Measurements from ENCODE around the gene TMEM247. TPM values are rescaled to one million over a fixed set of nuclear protein-coding genes. Genes with fewer than 3 reads are reported as not detected.

The TMEM247 gene
- total RNA-seq, 3 donors from 2014 or later (not counting 1 experiment from before 2014, with no cell fraction given), result not detected

GRCh38 chr2:46495231-46496030, 16.1 kb downstream of the TMEM247 start:
- Histone ChIP-seq H3K4me1 (ENCODE audit: control insufficient read depth, insufficient read depth, low read length) (peaks cover 19% of the 10 kb centered on the region), H3K4me3 (ENCODE audit: low read length) (no peak overlapping the region), H3K9me3 (ENCODE audit: control insufficient read depth, insufficient read depth, low read length) (no peaks in the 10 kb centered on the region), H3K36me3 (ENCODE audit: control insufficient read depth, insufficient read depth, low read length) (no peaks in the 10 kb centered on the region), H3K27ac (ENCODE audit: low read length) (no peak overlapping the region), H3K27me3 (ENCODE audit: control insufficient read depth, insufficient read depth, low read length) (no peaks in the 10 kb centered on the region)
- peaks cover 0 to 3% of the 10 kb centered on the region in 2 donors for H3K27me3 Mint-ChIP-seq (ENCODE audit: low read depth in 2 of 2)
- TF ChIP-seq CTCF (IDR thresholded peaks at IDR 0.05), result no peak
- H3K4me1 Mint-ChIP-seq, result peaks cover 19 to 30% of the 10 kb centered on the region in 2 donors
- ATAC-seq, result no peak
- no peaks in the 10 kb centered on the region for H3K36me3 Mint-ChIP-seq
- DNase-seq, result no peak
- H3K27ac Mint-ChIP-seq, result peak overlapping the region in 1 of 2 donors; percentile 70
- 88% methylated on average over 9 of the region's 9 CpGs for WGBS (ENCODE audit: insufficient coverage)
- intact Hi-C loops (cut with micrococcal nuclease), result no loop called here
- no peak overlapping the region for H3K4me3 Mint-ChIP-seq
- H3K9me3 Mint-ChIP-seq, result no peaks in the 10 kb centered on the region

DNA sequence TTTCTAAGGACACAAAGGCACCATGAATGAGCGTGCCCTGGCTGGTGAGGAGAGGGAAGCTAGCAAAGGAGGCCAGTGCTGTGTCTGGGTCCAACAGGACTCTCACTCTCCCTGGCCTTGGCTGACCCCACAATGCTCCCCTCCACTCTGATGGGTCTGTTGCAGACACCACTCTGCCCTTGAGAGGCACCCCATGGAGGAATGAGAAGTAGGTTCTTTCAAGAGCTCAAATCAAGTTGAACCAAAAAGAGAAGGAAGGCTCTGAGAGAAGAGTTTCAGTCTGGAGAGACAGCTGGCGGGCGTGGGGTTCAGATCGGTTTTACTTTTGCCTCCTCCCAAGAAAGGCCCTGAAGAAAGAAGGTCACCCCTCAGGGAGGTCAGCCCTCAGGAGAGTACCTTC, 18.4 kb downstream of the TMEM247 start:
- H3K36me3 ChIP-seq (ENCODE audit: control insufficient read depth, insufficient read depth, low read length), result no peaks in the 10 kb centered on the region
- ATAC-seq (no peak), DNase-seq (no peak)
- Mint-ChIP-seq H3K27ac (peak overlapping the region in 1 of 2 donors; percentile 94), H3K9me3 (no peaks in the 10 kb centered on the region), H3K4me1 (peaks cover 19 to 24% of the 10 kb centered on the region in 2 donors), H3K36me3 (no peaks in the 10 kb centered on the region), H3K4me3 (peak overlapping the region; percentile 25), H3K27me3 (ENCODE audit: low read depth in 2 of 2) (peaks cover 0 to 3% of the 10 kb centered on the region in 2 donors)
- H3K27me3 ChIP-seq (ENCODE audit: control insufficient read depth, insufficient read depth, low read length), result no peaks in the 10 kb centered on the region
- TF ChIP-seq CTCF (IDR thresholded peaks at IDR 0.05), result no peak
- intact Hi-C loops (cut with micrococcal nuclease), result no loop called here
- peaks cover 19% of the 10 kb centered on the region for H3K4me1 ChIP-seq (ENCODE audit: control insufficient read depth, insufficient read depth, low read length)
- WGBS (ENCODE audit: insufficient coverage), result 82% methylated on average over 4 of the region's 4 CpGs
- no peaks in the 10 kb centered on the region for H3K9me3 ChIP-seq (ENCODE audit: control insufficient read depth, insufficient read depth, low read length)
- H3K4me3 ChIP-seq (ENCODE audit: low read length), result no peak overlapping the region
- H3K27ac ChIP-seq (ENCODE audit: low read length), result no peak overlapping the region

DNA sequence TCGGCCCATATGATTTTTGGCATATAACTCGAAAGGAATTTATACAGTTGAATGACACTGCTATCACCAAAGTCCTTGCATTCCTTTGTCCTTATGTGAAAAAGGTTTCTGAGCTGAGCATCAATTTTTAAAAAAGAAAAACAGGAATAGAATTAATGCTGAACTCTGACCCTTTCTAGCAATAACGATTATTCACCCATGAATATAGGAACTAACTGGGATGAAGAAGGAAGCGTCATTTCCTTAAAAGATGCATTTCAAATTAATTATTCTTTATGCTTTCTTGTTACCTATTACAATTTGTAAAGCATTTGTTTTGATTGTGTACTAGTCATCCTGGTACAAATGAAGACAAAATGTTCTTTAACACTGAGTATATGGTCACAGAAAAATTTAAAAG, 19.3 kb downstream of the TMEM247 start:
- peak overlapping the region; percentile 82 for H3K4me3 Mint-ChIP-seq
- no peak for TF ChIP-seq CTCF (IDR thresholded peaks at IDR 0.05)
- ATAC-seq, result no peak
- WGBS (ENCODE audit: insufficient coverage), result 94% methylated on average over 2 of the region's 4 CpGs
- no peak overlapping the region for H3K4me3 ChIP-seq (ENCODE audit: low read length)
- H3K36me3 ChIP-seq (ENCODE audit: control insufficient read depth, insufficient read depth, low read length), result no peaks in the 10 kb centered on the region
- peaks cover 12% of the 10 kb centered on the region for H3K4me1 ChIP-seq (ENCODE audit: control insufficient read depth, insufficient read depth, low read length)
- H3K27ac Mint-ChIP-seq, result peak overlapping the region; percentile 94 to 96
- no peaks in the 10 kb centered on the region for H3K27me3 ChIP-seq (ENCODE audit: control insufficient read depth, insufficient read depth, low read length)
- peaks cover 0 to 3% of the 10 kb centered on the region in 2 donors for H3K27me3 Mint-ChIP-seq (ENCODE audit: low read depth in 2 of 2)
- no peaks in the 10 kb centered on the region for H3K9me3 Mint-ChIP-seq
- no peak overlapping the region for H3K27ac ChIP-seq (ENCODE audit: low read length)
- intact Hi-C loops (cut with micrococcal nuclease), result no loop called here
- H3K9me3 ChIP-seq (ENCODE audit: control insufficient read depth, insufficient read depth, low read length), result no peaks in the 10 kb centered on the region
- no peaks in the 10 kb centered on the region for H3K36me3 Mint-ChIP-seq
- H3K4me1 Mint-ChIP-seq, result peaks cover 10 to 15% of the 10 kb centered on the region in 2 donors
- no peak for DNase-seq
